Body of pancreas (tissue), 4 donors: ENCODE results near the gene SAMD8. TPM values are rescaled to one million over a fixed set of nuclear protein-coding genes. Genes with fewer than 3 reads are reported as not detected.

Experiments used
- ATAC-seq: fragments of 150-250 bp; one replicate; pipeline ENCODE4 v1.9.1; 2016
- DNase-seq, 4 donors: peaks; one replicate each; pipeline ENCODE4 v3.0.0-alpha.2; 2019
- H3K27ac ChIP-seq, 4 donors: fragments of 200-600 bp; sonication (generic); 1 replicate in 3 of 4; 2 replicates in 1 of 4; pipeline versions ENCODE4 v1.5.1 to v1.6.1; 2016 to 2019; ENCODE audit warnings: mild to moderate bottlenecking in 1 of 4, mixed read lengths in 1 of 4, moderate library complexity in 1 of 4
- H3K27me3 ChIP-seq, 2 donors: fragments of 200-600 bp; sonication (generic); one replicate each; pipeline ENCODE4 v1.6.0; 2016; ENCODE audit warnings: mild to moderate bottlenecking in 1 of 2
- H3K36me3 ChIP-seq, 2 donors: fragments of 200-600 bp; sonication (generic); replicated peaks in 1 of 2; 2 replicates each; pipeline ENCODE4 v1.5.1; 2016; ENCODE audit warnings: low read depth in 2 of 2; ENCODE audit not compliant: insufficient read depth in 1 of 2
- H3K4me1 ChIP-seq: fragments of 200-600 bp; sonication (generic); one replicate; pipeline ENCODE4 v1.6.0; 2016
- H3K4me3 ChIP-seq, 2 donors: fragments of 200-600 bp; sonication (generic); 1 replicate in 1 of 2; 2 replicates in 1 of 2; pipeline ENCODE4 v1.5.1; 2016 to 2019
- H3K9me3 ChIP-seq, 3 donors: fragments of 200-600 bp; sonication (generic); 1 replicate in 2 of 3; 2 replicates in 1 of 3; pipeline ENCODE4 v1.5.1; 2016
- POLR2A ChIP-seq, 3 donors: fragments of 450-650 bp; IDR thresholded peaks; one replicate each; pipeline ENCODE4 v1.6.1; 2016; ENCODE audit warnings: antibody characterized with exemption in 3 of 3, mild to moderate bottlenecking in 2 of 3
- WGBS, 2 donors: methylation state at CpG; one replicate each; pipeline ENCODE4 v1.1.5; 2017; 5-methylcytosine and 5-hydroxymethylcytosine counted together
- intact Hi-C: fragments of 100-400 bp; cut with DNase I; formaldehyde crosslinking; loops from one replicate; pipeline ENCODE4 v1.15.1; 2023
- total RNA-seq, 2 donors: library from RNA; depleted of rRNA; stranded (reverse); fragments of >200 nt; gene quantifications; one replicate each; pipeline ENCODE4 v1.1.0, GENCODE V29; 2016
- TF ChIP-seq, protein P1 (sequence below), 7 experiments: fragments of 450-650 bp in 4 of 7; fragments of 200-600 bp in 3 of 7; sonication (generic) in 3 of 7; IDR thresholded peaks; one replicate each; pipeline ENCODE4 v1.5.1; 2016 to 2019; ENCODE audit warnings: antibody characterized with exemption in 7 of 7

Gene SAMD8
- total RNA-seq, 2 donors from 2014 or later, result 16.1 to 18.5 TPM

GRCh38 chr10:75101416-75102251 is 9.8 kb upstream of the SAMD8 start:
- ATAC-seq, result no peak
- Histone ChIP-seq H3K4me1 (peaks cover 6% of the 10 kb centered on the region), H3K36me3 (no peaks in the 10 kb centered on the region), H3K27ac (no peak overlapping the region), H3K27me3 (no peaks in the 10 kb centered on the region), H3K4me3 (no peak overlapping the region), H3K9me3 (no peaks in the 10 kb centered on the region)
- TF ChIP-seq, protein P1, sequence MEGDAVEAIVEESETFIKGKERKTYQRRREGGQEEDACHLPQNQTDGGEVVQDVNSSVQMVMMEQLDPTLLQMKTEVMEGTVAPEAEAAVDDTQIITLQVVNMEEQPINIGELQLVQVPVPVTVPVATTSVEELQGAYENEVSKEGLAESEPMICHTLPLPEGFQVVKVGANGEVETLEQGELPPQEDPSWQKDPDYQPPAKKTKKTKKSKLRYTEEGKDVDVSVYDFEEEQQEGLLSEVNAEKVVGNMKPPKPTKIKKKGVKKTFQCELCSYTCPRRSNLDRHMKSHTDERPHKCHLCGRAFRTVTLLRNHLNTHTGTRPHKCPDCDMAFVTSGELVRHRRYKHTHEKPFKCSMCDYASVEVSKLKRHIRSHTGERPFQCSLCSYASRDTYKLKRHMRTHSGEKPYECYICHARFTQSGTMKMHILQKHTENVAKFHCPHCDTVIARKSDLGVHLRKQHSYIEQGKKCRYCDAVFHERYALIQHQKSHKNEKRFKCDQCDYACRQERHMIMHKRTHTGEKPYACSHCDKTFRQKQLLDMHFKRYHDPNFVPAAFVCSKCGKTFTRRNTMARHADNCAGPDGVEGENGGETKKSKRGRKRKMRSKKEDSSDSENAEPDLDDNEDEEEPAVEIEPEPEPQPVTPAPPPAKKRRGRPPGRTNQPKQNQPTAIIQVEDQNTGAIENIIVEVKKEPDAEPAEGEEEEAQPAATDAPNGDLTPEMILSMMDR (IDR thresholded peaks at IDR 0.05), result no peak
- no peak for TF ChIP-seq POLR2A (IDR thresholded peaks at IDR 0.05)
- intact Hi-C loops, result loop anchor here (10.0 kb wide), 1 partner anchor 837 kb away; no protein-coding TSS in a partner anchor
- 91 to 92% methylated on average over 12 of the region's 12 CpGs for WGBS, 2 donors
- DNase-seq, result no peak

- Histone ChIP-seq H3K4me3 (no peak overlapping the region), H3K9me3 (no peaks in the 10 kb centered on the region), H3K4me1 (peaks cover 6% of the 10 kb centered on the region), H3K36me3 (no peaks in the 10 kb centered on the region), H3K27ac (no peak overlapping the region), H3K27me3 (no peaks in the 10 kb centered on the region)
- DNase-seq, result no peak
- intact Hi-C loops, result loop anchor here (10.0 kb wide), 1 partner anchor 838 kb away; no protein-coding TSS in a partner anchor
- no peak for ATAC-seq
- TF ChIP-seq, protein P1 (IDR thresholded peaks at IDR 0.05), result no peak
- no peak for TF ChIP-seq POLR2A (IDR thresholded peaks at IDR 0.05)
- 75 to 81% methylated on average over 9 of the region's 9 CpGs for WGBS, 2 donors
Measured at GRCh38 chr10:75102830-75103673, 8.4 kb upstream of the SAMD8 start.

DNA sequence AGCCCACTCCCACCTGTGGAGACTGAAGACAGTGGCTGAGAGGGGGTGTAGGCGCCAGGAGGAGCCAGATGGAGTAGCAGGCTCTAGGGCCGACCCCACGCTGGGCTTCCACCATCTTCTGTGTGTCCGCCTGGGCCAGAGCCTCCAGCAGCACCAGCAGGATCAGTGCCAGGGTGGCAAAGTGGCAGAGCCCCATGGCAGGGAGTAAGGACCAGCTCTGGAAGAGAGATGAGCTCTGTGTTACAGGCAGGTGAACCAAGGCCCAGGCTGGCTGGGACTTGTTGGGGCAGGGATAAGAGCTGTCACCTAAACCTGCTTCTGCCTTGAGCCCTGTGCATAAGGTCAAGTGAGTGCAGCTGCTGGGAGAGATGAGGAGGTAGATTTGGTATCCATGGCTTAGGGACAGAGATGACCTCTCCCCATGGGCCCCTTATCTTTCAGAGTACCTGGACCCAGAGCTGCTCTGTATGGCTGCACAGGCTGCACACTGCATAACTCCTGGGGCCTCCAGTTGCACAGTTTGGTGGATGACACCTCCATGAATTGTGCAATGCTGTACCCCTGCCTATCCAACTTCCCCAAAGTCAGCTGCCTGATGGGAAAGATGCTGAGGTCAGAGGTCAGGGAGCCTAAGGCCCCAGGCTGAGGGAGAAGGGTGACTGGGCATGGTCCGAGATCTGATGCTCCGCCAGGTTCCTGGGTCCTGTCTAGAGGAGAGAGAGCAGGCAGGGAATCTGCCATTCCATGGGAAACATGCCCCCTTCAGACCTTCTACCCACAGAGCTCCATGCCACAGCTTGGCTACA is 7.4 kb upstream of the SAMD8 start:
- DNase-seq (no peak), ATAC-seq (no peak)
- WGBS, 2 donors, result 99 to 100% methylated on average over 1 to 6 of the region's 6 CpGs
- Histone ChIP-seq H3K27me3 (no peaks in the 10 kb centered on the region), H3K9me3 (no peaks in the 10 kb centered on the region), H3K27ac (no peak overlapping the region), H3K4me1 (peaks cover 12% of the 10 kb centered on the region), H3K36me3 (no peaks in the 10 kb centered on the region), H3K4me3 (no peak overlapping the region)
- intact Hi-C loops, result loop anchor here (10.0 kb wide), 1 partner anchor 839 kb away; no protein-coding TSS in a partner anchor
- TF ChIP-seq, protein P1 (IDR thresholded peaks at IDR 0.05), result no peak
- no peak for TF ChIP-seq POLR2A (IDR thresholded peaks at IDR 0.05)

- DNase-seq (no peak), ATAC-seq (no peak)
- intact Hi-C loops, result loop anchor here (10.0 kb wide), 1 partner anchor 840 kb away; no protein-coding TSS in a partner anchor
- Histone ChIP-seq H3K9me3 (no peaks in the 10 kb centered on the region), H3K27me3 (no peaks in the 10 kb centered on the region), H3K27ac (no peak overlapping the region), H3K36me3 (no peaks in the 10 kb centered on the region), H3K4me1 (peaks cover 11% of the 10 kb centered on the region), H3K4me3 (no peak overlapping the region)
- 77 to 91% methylated on average over 3 of the region's 3 CpGs for WGBS, 2 donors
- TF ChIP-seq POLR2A (IDR thresholded peaks at IDR 0.05), result no peak
- TF ChIP-seq, protein P1 (IDR thresholded peaks at IDR 0.05), result no peak
Measured at GRCh38 chr10:75104842-75105241, 6.6 kb upstream of the SAMD8 start.
